NOMO-1 treated with DMSO at 0.1 percent for 48 hours (cell line): ENCODE results near the gene ADCY9.
"Not testable (repeated sequence)": the region's sequence is repeated elsewhere in the genome, so short reads cannot be mapped to it uniquely, and the experiment has no call there.

Source experiments
- DNase-seq: peaks from one replicate; lab custom pipeline; 2025; ENCODE audit not compliant: unreplicated experiment; lab: John Stamatoyannopoulos, UW

ADCY9 gene

GRCh38 chr16:3983081-3983520 is 133.1 kb downstream of the ADCY9 start:
- DNase-seq: no peak

GRCh38 chr16:3982216-3982615 is 134.0 kb downstream of the ADCY9 start:
- no peak for DNase-seq

- DNase-seq: no peak
These were observed 135.8 kb downstream of the ADCY9 start for GRCh38 chr16:3980253-3981111.

DNA sequence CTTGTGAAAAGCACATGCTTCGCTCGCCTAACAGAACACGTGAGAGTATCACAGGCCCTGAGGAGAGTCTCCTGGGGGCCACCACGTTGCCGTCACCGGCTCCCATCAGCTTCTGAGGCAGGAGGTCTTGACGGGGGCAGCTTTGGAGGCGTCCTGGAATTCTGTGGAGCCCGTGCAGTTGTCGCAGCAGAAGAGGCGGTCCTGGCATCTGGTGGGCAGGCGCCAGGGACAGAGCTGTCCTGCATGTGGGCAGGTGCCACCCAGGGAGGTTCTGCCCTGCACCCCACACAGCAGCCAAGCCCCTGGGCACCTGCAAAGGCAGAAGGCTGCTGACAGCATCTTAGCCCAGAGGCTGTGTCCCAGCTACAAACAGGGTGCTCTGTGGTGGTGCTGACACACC is 136.7 kb downstream of the ADCY9 start:
- DNase-seq: no peak

DNA sequence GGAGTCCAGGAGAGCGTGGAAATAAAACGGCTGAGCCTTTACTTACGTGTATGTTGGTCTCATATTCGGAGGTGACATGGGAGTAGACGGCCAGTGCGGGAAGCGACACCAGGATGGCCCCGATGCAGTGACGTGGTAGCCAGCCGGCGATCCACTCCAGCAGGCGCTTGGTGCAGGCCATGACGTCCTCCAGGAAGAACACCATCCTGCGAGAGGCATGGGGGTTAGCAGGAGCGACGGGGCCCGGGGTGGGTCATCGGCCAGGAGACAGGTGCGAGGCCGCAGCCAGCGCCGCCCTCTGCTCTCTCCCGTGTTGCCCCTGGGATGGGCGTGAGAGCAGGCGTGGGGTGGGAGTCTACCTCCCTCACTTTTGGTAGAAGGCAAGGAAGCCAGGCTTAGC is 137.2 kb downstream of the ADCY9 start:
- DNase-seq: no peak

GRCh38 chr16:3977376-3977775 is 138.9 kb downstream of the ADCY9 start:
- no peak for DNase-seq

DNA sequence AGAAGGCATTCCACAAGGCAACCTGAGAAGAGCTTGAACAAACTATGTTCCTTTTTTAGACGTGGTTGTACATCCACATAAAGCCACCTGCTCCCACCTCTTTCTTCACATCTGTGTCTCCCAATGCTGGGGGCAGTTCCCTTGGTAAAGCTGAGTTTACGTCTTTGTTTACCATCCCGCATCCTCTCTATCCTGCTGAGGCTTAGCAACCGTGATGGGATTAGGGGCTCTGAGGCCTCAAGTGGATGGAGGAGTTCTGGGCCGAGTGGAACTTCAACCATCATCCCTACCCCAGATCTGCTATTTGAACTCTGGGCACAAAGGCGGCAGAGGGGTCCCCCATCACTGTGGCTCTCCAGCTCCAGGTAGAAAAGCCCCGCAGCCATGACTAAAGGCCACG is 141.5 kb downstream of the ADCY9 start:
- no peak for DNase-seq

- no peak for DNase-seq
These were observed 144.5 kb downstream of the ADCY9 start for GRCh38 chr16:3971706-3972105.

DNA sequence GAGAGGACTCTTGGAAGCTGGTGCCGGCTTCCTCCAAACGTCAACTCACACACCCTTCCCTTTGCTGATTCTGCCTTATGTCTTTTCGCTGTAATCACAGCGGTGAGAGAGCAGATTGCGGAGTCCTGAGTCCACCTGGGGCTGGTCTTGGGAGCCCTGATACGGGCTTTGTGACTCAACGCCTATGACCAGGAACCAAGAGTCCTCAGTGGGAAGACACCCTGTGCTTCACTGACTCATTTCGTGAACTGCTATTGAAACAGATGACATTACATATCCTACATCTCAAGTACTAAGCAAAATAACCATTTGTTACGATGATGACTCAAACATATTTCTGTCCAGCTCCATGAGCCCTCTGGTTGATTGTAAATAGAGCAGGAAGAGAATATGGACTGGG is 145.0 kb downstream of the ADCY9 start:
- DNase-seq: no peak

DNA sequence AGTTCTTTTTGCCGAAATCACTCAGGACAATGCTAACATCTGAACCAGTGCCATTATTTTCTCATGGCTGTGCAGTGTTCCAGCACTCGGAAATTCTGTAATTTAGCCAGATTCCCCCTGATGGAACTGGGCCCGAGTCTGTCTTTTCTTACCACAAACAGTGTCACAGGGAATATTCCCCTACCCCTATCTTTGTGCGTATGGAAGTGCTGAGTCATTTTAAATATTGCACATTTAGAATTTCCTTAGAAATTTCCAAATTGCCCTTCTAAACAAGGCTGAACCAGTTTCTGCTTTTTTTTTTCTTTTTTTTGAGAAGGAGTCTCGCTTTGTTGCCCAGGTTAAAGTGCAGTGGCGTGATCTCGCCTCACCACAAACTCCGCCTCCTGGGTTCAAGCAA is 147.7 kb downstream of the ADCY9 start:
- DNase-seq: no peak

- no peak for DNase-seq
These were observed 149.6 kb downstream of the ADCY9 start for GRCh38 chr16:3966681-3967080.

DNA sequence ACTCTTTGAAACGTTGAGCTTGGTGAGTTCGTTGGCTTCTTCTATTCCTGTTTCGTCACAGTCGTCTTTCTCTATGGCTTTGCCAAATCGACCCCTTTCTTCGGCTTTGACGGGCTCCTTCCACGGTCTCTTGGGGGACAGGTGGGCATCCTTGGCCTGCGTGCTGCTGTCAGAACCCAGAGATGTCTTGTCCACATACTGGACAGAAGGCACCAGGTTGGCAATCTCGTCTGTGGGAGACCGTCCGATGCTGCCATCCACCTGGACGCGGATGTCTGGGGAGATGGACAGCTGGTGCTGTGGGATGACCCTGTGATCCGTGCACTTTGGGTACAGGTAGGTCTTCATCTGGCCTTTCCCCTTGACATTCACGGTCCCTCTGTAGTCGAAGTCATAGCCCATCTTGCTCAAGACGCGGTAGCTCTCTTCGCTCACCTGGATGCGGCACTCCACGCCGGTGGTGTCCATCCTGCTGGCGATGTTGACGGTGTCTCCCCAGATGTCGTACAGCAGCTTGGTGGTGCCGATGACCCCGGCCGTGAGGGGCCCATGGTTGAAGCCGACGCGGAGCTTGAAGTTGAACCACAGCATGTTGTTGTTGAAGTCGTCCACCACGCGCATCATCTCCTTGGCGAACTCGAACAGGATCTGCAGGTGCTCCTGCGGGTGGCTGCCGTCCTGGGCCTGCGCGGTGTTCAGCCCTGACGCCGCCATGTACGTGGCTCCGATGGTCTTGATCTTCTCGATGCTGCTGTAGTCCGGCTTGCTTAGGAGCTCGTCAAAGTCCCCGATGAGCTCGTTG is 150.3 kb downstream of the ADCY9 start:
- no peak for DNase-seq

GRCh38 chr16:3965306-3965705 is 150.9 kb downstream of the ADCY9 start:
- no peak for DNase-seq

- DNase-seq: no peak
These were observed 151.5 kb downstream of the ADCY9 start for GRCh38 chr16:3964686-3965290.

DNA sequence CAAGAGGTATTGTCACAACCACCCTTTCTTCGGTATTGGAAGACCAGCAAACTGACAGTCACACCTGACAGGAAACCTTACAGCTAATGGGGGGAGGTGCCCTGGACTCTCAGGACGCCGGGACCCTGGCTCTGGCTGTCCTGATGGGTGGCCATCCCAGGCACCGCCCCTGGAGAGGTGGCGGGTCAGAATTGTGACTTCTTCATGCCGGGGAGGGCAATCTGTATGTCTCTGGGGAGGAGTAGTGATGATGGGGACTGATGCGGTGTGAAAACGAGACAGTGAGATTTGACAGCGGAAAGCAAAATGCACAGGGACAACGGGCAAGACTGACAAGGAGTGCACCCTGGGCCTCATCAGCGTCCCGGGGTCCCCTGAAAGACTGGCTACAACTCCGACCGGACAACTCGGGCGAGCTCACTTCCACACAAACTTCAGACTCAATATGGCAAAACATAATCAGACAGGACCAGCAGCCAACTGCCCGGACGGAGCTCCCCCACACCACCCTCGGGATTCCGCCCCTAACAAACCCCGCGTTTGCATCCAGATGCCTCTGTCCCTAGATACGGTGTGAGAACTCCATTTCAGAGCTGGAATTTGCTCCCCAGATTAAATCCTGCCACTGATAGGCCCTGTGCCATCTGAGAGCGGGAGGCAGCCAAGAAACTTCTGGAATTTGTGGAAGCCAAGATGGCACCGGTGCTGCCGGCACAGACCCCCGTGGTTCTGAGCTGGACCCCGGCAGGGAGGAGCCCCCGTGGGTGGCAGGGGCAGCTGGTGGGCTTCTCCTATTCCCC is 152.2 kb downstream of the ADCY9 start:
- no peak for DNase-seq

DNA sequence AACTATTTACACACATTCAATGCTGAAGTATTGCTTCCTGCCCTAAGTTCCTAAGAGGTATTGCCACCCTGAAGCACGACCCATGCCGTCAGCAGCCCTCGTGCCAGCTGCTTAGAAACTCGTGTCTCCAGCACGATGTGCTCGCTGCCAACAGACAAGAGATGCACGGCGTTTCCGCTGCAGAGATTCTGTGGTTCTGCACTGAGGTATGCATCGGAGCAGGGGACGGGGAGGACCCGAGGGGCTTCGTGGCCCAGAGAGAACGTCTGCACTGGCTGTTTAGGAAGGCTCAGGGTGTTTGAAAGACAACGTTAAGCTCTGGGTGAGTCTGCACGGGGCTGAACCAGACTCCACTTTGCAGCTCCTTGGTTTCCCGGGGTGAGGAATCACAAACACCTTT is 153.0 kb downstream of the ADCY9 start:
- no peak for DNase-seq

GRCh38 chr16:3961449-3961849 is 154.8 kb downstream of the ADCY9 start:
- no peak for DNase-seq

DNA sequence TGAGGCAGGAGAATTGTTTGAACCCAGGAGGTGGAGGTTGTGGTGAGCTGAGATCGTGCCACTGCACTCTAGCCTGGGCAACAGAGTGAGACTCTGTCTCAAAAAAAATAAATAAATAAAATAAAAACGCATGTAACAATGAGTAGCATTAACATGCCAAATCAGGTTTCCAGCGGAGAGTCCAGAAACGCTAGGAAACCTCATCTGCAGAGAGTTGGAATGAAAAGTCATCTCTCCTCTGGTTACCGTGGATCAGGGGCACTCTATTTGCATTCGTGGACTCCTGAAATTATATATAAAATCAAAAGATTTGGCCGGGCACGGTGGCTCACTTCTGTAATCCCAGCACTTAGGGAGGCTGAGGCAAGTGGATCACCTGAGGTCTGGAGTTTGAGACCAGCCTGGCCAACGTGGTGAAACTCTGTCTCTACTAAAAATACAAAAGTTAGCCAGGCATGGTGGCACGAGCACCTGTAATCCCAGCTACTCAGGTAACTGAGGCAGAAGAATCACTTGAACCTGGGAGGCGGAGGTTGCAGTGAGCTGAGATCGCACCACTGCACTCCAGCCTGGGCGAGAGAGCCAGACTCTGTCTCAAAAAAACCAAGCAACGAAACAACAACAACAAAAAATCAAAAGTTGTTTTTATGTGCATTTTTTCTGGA is 156.2 kb downstream of the ADCY9 start:
- DNase-seq: not testable (repeated sequence)

GRCh38 chr16:3959148-3959547 is 157.1 kb downstream of the ADCY9 start:
- no peak for DNase-seq

DNA sequence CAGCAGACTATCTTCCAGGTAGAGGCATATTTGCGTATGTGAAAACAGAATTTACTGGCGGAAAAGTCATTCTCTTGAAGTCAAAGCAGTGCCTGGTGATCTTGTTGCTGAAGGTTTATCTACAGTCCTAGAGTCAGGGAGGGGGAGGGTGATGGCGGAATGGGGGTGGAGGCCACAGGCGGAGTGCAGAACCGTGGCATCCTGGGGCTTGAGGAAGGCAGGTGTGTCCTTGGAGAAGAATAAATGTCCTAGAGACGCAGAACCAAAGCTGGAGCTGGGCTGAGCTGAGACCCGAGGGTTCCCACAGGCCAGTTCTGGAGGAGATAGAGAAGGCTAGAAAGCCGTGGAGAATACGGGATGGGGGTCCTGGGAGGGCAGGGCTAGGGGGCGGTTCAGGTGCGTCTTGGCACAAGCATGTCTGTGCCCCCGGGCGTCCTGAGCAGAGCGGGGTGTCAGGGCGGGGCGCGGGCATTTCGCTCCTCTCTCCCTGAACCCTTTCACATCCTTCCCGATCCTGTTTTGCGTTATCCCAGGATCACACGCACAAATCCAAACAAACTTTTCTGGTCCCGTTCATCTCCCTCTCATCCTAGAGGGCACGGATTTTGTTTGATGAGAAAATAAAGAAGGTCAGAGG is 158.8 kb downstream of the ADCY9 start:
- no peak for DNase-seq
